Nephron progenitor cell (in vitro differentiated cells): ENCODE data around the gene CAMK2N2.

Experiments
- DNase-seq: peaks from one replicate; pipeline ENCODE4 v3.0.0; 2021
- H3K27ac Mint-ChIP-seq: 2 replicates; pipeline ENCODE4 v1.8.0; 2021; ENCODE audit warnings: mild to moderate bottlenecking, moderate library complexity, mixed read lengths
- H3K27me3 Mint-ChIP-seq: 2 replicates; pipeline ENCODE4 v1.8.0; 2021; ENCODE audit warnings: mild to moderate bottlenecking, low read depth, mixed read lengths; ENCODE audit not compliant: poor library complexity
- H3K36me3 Mint-ChIP-seq: 2 replicates; pipeline ENCODE4 v1.8.0; 2021; ENCODE audit warnings: low read depth, mixed read lengths
- H3K4me1 Mint-ChIP-seq: 2 replicates; pipeline ENCODE4 v1.8.0; 2021; ENCODE audit warnings: mixed read lengths
- H3K4me3 Mint-ChIP-seq: 2 replicates; pipeline ENCODE4 v1.8.0; 2021; ENCODE audit warnings: mild to moderate bottlenecking, moderate library complexity, mixed read lengths
- H3K9me3 Mint-ChIP-seq: 2 replicates; pipeline ENCODE4 v1.8.0; 2021; ENCODE audit warnings: mild to moderate bottlenecking, moderate library complexity, mixed read lengths
- CTCF ChIP-seq: fragments of 200-600 bp; sonication (generic); IDR thresholded peaks from 2 replicates; pipeline ENCODE4 v1.5.0; 2021; ENCODE audit warnings: antibody characterized with exemption

CAMK2N2 gene

GRCh38 chr3:184227481-184227935 lies 33.8 kb downstream of the CAMK2N2 start:
- Mint-ChIP-seq H3K27ac (no peak overlapping the region), H3K27me3 (peaks cover 92% of the 10 kb centered on the region), H3K36me3 (no peaks in the 10 kb centered on the region), H3K4me3 (no peak overlapping the region), H3K4me1 (peaks cover 8% of the 10 kb centered on the region), H3K9me3 (no peaks in the 10 kb centered on the region)
- DNase-seq = peak; percentile 41
- TF ChIP-seq CTCF = peak; percentile 78

- no peak for DNase-seq
- no peak for TF ChIP-seq CTCF
- Mint-ChIP-seq H3K4me1 (no peaks in the 10 kb centered on the region), H3K36me3 (no peaks in the 10 kb centered on the region), H3K9me3 (no peaks in the 10 kb centered on the region), H3K4me3 (no peak overlapping the region), H3K27ac (no peak overlapping the region), H3K27me3 (peaks cover 86% of the 10 kb centered on the region)
These were observed 37.4 kb downstream of the CAMK2N2 start for GRCh38 chr3:184223946-184224345.

- Mint-ChIP-seq H3K27me3 (peaks cover 83% of the 10 kb centered on the region), H3K4me1 (no peaks in the 10 kb centered on the region), H3K27ac (no peak overlapping the region)
These were observed 38.8 kb downstream of the CAMK2N2 start for GRCh38 chr3:184222521-184222920.

GRCh38 chr3:184218814-184219213 lies 42.5 kb downstream of the CAMK2N2 start:
- H3K27ac Mint-ChIP-seq = no peak overlapping the region
- H3K36me3 Mint-ChIP-seq = no peaks in the 10 kb centered on the region
- peaks cover 60% of the 10 kb centered on the region for H3K27me3 Mint-ChIP-seq
- no peak for DNase-seq
- no peak overlapping the region for H3K4me3 Mint-ChIP-seq
- H3K4me1 Mint-ChIP-seq = no peaks in the 10 kb centered on the region
- no peaks in the 10 kb centered on the region for H3K9me3 Mint-ChIP-seq
- TF ChIP-seq CTCF = no peak

More at GRCh38 chr3:184222521-184222920, 38.8 kb downstream of the CAMK2N2 start:
- Mint-ChIP-seq H3K4me3 (no peak overlapping the region), H3K36me3 (no peaks in the 10 kb centered on the region), H3K9me3 (no peaks in the 10 kb centered on the region)
- DNase-seq = no peak
- TF ChIP-seq CTCF = no peak

GRCh38 chr3:184211718-184212117 lies 49.6 kb downstream of the CAMK2N2 start:
- Mint-ChIP-seq H3K36me3 (no peaks in the 10 kb centered on the region), H3K27ac (no peak overlapping the region), H3K27me3 (peaks cover 42% of the 10 kb centered on the region), H3K4me3 (no peak overlapping the region), H3K4me1 (no peaks in the 10 kb centered on the region), H3K9me3 (no peaks in the 10 kb centered on the region)
- DNase-seq = no peak
- TF ChIP-seq CTCF = no peak

- DNase-seq = no peak
- Mint-ChIP-seq H3K27ac (no peak overlapping the region), H3K4me1 (no peaks in the 10 kb centered on the region), H3K27me3 (peaks cover 46% of the 10 kb centered on the region), H3K36me3 (no peaks in the 10 kb centered on the region), H3K9me3 (no peaks in the 10 kb centered on the region), H3K4me3 (no peak overlapping the region)
- no peak for TF ChIP-seq CTCF
These were observed 50.1 kb downstream of the CAMK2N2 start for GRCh38 chr3:184211297-184211696.
